WTC11 (cell line): Measurements from ENCODE around the gene PRUNE2.

Experiments used
- ATF3 ChIP-seq: sonication (generic); formaldehyde crosslinking; conservative IDR thresholded peaks from 2 replicates; pipeline ENCODE4 v1.8.1; 2022; ENCODE audit warnings: mild to moderate bottlenecking, missing genetic modification reagents
- CTCF ChIP-seq: fragments of 200-600 bp; IDR thresholded peaks from 2 replicates; pipeline ENCODE4 v1.8.0; 2022; ENCODE audit warnings: antibody characterized with exemption
- E2F5 ChIP-seq: sonication (generic); formaldehyde crosslinking; IDR thresholded peaks from 2 replicates; pipeline ENCODE4 v1.8.1; 2022; ENCODE audit warnings: mild to moderate bottlenecking, moderate library complexity, missing genetic modification reagents
- ERG ChIP-seq: fragments of 250-450 bp; sonication (Bioruptor Pico); IDR thresholded peaks from 2 replicates; pipeline ENCODE4 v1.8.0; 2021; ENCODE audit warnings: mild to moderate bottlenecking
- FOXK1 ChIP-seq: sonication (generic); formaldehyde crosslinking; IDR thresholded peaks from 2 replicates; pipeline ENCODE4 v1.8.0; 2022; ENCODE audit warnings: mild to moderate bottlenecking, moderate library complexity, missing genetic modification reagents
- JUN ChIP-seq: sonication (generic); formaldehyde crosslinking; IDR thresholded peaks from 2 replicates; pipeline ENCODE4 v1.8.0; 2023; ENCODE audit warnings: mild to moderate bottlenecking, missing genetic modification reagents
- MYBL2 ChIP-seq: sonication (generic); formaldehyde crosslinking; IDR thresholded peaks from 2 replicates; pipeline ENCODE4 v1.8.1; 2023; ENCODE audit warnings: mild to moderate bottlenecking, moderate library complexity, missing genetic modification reagents
- NR2C2 ChIP-seq: sonication (generic); formaldehyde crosslinking; IDR thresholded peaks from 2 replicates; pipeline ENCODE4 v1.8.0; 2022; ENCODE audit warnings: mild to moderate bottlenecking, missing genetic modification reagents
- PREB ChIP-seq: sonication (generic); formaldehyde crosslinking; IDR thresholded peaks from 2 replicates; pipeline ENCODE4 v1.8.1; 2022; ENCODE audit warnings: mild to moderate bottlenecking, missing genetic modification reagents, moderate library complexity, borderline replicate concordance
- ZBTB21 ChIP-seq: sonication (generic); formaldehyde crosslinking; IDR thresholded peaks from 2 replicates; pipeline ENCODE4 v1.8.1; 2023; ENCODE audit warnings: mild to moderate bottlenecking, missing genetic modification reagents, borderline replicate concordance
- ZNF138 ChIP-seq: sonication (generic); formaldehyde crosslinking; conservative IDR thresholded peaks from 2 replicates; pipeline ENCODE4 v1.8.1; 2022; ENCODE audit warnings: mild to moderate bottlenecking, moderate library complexity, missing genetic modification reagents

- TF ChIP-seq CTCF: no peak
- TF ChIP-seq E2F5 (CRISPR knock-in tag): no peak
- no peak for TF ChIP-seq FOXK1 (CRISPR knock-in tag)
- no peak for TF ChIP-seq ERG (CRISPR knock-in tag)
- no peak for TF ChIP-seq JUN
- no peak for TF ChIP-seq ATF3 (CRISPR knock-in tag)
- TF ChIP-seq PREB: no peak
- no peak for TF ChIP-seq ZBTB21 (CRISPR knock-in tag)
- TF ChIP-seq MYBL2 (CRISPR knock-in tag): no peak
- no peak for TF ChIP-seq NR2C2 (CRISPR knock-in tag)
- TF ChIP-seq ZNF138 (CRISPR knock-in tag): no peak
Measured at GRCh38 chr9:76772686-76773445, 133.0 kb downstream of the PRUNE2 start.
